ENCODE data around the gene RXRA.

RXRA gene
- long read RNA-seq, partial matches to known transcripts: 10 of 37 reads
- long read RNA-seq, other reads (novel, unspliced or antisense): 27 of 37 reads

DNA sequence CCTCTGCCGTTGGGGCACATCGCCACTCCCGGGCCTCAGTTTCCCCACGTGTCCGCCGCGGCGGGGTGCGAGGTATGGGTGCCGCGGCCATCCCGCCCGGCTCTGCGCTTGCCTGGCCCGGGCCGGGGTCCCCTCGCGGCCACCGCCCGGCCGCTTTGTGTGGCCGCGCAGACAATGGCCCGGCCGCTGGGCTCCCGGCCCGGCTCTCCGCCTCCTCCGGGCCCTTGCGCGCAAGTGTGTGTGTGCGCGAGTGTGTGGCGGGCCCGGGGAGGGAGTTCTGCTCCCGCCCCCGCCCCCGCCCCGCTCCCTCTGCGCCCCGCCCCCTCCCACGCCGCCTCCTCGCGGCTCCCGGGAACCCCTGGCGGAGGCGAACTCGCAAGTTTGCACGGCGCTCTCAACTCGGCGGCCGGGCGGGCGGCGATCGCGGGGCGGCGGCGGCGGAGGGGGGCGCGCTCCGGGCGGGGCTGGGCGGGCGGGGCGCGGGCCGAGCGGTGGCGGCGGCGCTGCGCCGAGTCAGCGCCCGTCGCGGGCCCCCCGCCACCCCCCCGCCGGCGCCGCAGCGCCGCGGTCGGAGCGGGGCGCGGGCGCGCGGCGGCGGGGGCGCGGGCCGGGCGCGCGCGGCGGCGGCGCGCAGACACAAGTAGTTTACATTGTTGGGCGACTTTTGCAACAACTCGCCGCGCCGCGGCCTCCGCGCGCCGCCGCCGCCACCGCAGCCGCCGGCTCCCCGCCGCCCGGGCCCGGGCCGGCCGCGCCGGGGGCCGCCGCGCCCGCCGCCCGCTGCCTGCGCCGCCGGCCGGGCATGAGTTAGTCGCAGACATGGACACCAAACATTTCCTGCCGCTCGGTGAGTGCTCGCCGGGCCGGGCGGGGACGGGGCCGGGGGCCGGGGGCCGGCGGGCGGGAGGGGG is at the start of gene RXRA:
Gene RXRA, plus strand, starts transcription at position 643 of the 911 bp plus-strand sequence. Its CDS starts 177 bp downstream, at position 820.
- Histone ChIP-seq H3K27me3 (ENCODE audit: insufficient read depth, poor library complexity, severe bottlenecking) (no peaks in the 10 kb centered on the region), H3K4me3 (replicated peaks; ENCODE audit: insufficient read depth, low read length) (peak within 1 kb of the TSS; percentile 81), H3K27ac (replicated peaks) (peak within 1 kb of the TSS; percentile 76)
- DNase-seq (ENCODE audit: low read depth in 1 of 2, low spot score in 1 of 2): peak; percentile 72 to 74
- TF ChIP-seq, protein P1, sequence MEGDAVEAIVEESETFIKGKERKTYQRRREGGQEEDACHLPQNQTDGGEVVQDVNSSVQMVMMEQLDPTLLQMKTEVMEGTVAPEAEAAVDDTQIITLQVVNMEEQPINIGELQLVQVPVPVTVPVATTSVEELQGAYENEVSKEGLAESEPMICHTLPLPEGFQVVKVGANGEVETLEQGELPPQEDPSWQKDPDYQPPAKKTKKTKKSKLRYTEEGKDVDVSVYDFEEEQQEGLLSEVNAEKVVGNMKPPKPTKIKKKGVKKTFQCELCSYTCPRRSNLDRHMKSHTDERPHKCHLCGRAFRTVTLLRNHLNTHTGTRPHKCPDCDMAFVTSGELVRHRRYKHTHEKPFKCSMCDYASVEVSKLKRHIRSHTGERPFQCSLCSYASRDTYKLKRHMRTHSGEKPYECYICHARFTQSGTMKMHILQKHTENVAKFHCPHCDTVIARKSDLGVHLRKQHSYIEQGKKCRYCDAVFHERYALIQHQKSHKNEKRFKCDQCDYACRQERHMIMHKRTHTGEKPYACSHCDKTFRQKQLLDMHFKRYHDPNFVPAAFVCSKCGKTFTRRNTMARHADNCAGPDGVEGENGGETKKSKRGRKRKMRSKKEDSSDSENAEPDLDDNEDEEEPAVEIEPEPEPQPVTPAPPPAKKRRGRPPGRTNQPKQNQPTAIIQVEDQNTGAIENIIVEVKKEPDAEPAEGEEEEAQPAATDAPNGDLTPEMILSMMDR (IDR thresholded peaks at IDR 0.05; ENCODE audit: insufficient read depth, low read length): no peak
- TF ChIP-seq, protein P2, sequence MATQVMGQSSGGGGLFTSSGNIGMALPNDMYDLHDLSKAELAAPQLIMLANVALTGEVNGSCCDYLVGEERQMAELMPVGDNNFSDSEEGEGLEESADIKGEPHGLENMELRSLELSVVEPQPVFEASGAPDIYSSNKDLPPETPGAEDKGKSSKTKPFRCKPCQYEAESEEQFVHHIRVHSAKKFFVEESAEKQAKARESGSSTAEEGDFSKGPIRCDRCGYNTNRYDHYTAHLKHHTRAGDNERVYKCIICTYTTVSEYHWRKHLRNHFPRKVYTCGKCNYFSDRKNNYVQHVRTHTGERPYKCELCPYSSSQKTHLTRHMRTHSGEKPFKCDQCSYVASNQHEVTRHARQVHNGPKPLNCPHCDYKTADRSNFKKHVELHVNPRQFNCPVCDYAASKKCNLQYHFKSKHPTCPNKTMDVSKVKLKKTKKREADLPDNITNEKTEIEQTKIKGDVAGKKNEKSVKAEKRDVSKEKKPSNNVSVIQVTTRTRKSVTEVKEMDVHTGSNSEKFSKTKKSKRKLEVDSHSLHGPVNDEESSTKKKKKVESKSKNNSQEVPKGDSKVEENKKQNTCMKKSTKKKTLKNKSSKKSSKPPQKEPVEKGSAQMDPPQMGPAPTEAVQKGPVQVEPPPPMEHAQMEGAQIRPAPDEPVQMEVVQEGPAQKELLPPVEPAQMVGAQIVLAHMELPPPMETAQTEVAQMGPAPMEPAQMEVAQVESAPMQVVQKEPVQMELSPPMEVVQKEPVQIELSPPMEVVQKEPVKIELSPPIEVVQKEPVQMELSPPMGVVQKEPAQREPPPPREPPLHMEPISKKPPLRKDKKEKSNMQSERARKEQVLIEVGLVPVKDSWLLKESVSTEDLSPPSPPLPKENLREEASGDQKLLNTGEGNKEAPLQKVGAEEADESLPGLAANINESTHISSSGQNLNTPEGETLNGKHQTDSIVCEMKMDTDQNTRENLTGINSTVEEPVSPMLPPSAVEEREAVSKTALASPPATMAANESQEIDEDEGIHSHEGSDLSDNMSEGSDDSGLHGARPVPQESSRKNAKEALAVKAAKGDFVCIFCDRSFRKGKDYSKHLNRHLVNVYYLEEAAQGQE (IDR thresholded peaks at IDR 0.05; ENCODE audit: insufficient replicate concordance, low read depth): peak; percentile 53
- peak; percentile 48; the same call in 1 of the 2 replicates for TF ChIP-seq POLR2AphosphoS5 (IDR thresholded peaks at IDR 0.05; ENCODE audit: low read depth)
- no peak for TF ChIP-seq SPI1 (IDR thresholded peaks at IDR 0.05; ENCODE audit: borderline replicate concordance, low read depth)
- TF ChIP-seq GABPA (IDR thresholded peaks at IDR 0.05; ENCODE audit: low read depth): no peak

DNA sequence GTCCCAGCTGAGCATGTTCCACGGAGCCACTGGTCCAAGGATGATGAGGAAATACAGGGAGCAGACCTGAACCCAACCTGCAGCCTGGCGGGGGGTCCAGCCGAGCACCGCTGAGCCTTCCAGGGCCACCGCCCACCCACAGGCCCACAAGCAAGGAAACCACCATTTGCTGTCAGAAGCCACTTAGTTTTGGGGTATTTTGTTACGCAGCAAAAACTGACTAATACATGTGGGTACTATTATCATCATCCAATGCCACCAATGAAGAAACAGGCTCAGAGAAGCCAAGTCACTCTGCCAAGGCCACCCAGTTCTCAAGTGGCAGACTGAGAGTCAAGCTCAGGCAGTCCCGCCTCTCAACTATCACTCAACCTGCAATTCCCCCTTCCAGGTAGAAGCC is 48.0 kb upstream of the RXRA start:
- H3K4me3 ChIP-seq (replicated peaks; ENCODE audit: insufficient read depth, low read length): no peak overlapping the region
- no peak overlapping the region for H3K27ac ChIP-seq (replicated peaks)

DNA sequence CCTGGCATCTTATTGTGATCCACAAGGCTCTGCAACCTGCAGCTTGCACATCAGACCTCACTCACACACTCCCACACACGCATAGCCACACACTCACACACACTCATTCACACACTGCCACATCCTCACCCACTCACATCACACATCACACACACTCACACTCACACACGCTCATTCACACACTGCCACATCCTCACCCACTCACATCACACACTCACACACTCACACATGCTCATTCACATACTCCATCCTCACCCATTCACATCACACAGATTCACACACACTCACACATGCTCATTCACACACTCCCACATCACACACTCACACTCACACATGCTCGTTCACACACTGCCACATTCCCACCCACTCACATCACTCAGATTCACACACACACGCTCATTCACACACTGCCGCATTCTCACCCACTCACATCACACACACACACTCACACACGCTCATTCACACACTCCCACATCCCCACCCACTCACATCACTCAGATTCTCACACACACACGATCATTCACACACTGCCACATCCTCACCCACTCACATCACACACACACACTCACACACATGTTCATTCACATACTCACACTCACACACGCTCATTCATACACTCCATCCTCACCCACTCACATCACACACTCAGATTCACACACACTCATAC is 47.1 kb upstream of the RXRA start:
- TF ChIP-seq, protein P2 (IDR thresholded peaks at IDR 0.05; ENCODE audit: insufficient replicate concordance, low read depth): no peak
- no peak for TF ChIP-seq GABPA (IDR thresholded peaks at IDR 0.05; ENCODE audit: low read depth)
- TF ChIP-seq SPI1 (IDR thresholded peaks at IDR 0.05; ENCODE audit: borderline replicate concordance, low read depth): no peak
- TF ChIP-seq, protein P1 (IDR thresholded peaks at IDR 0.05; ENCODE audit: insufficient read depth, low read length): no peak
- TF ChIP-seq POLR2AphosphoS5 (IDR thresholded peaks at IDR 0.05; ENCODE audit: low read depth): no peak
- no peak overlapping the region for H3K4me3 ChIP-seq (replicated peaks; ENCODE audit: insufficient read depth, low read length)
- no peak overlapping the region for H3K27ac ChIP-seq (replicated peaks)
- no peaks in the 10 kb centered on the region for H3K27me3 ChIP-seq (ENCODE audit: insufficient read depth, poor library complexity, severe bottlenecking)
- DNase-seq (ENCODE audit: low read depth in 1 of 2, low spot score in 1 of 2): no peak

More for the DNA sequence above, 48.0 kb upstream of the RXRA start:
- no peak for DNase-seq (ENCODE audit: low read depth in 1 of 2, low spot score in 1 of 2)
- TF ChIP-seq POLR2AphosphoS5 (IDR thresholded peaks at IDR 0.05; ENCODE audit: low read depth) (no peak), GABPA (IDR thresholded peaks at IDR 0.05; ENCODE audit: low read depth) (no peak), SPI1 (IDR thresholded peaks at IDR 0.05; ENCODE audit: borderline replicate concordance, low read depth) (no peak)
- TF ChIP-seq, protein P1 (IDR thresholded peaks at IDR 0.05; ENCODE audit: insufficient read depth, low read length): no peak
- TF ChIP-seq, protein P2 (IDR thresholded peaks at IDR 0.05; ENCODE audit: insufficient replicate concordance, low read depth): no peak
- no peaks in the 10 kb centered on the region for H3K27me3 ChIP-seq (ENCODE audit: insufficient read depth, poor library complexity, severe bottlenecking)
